GM12801 (cell line): ENCODE results near the gene NODAL.

Source experiments
- TF ChIP-seq, protein P1 (sequence below): IDR thresholded peaks from one replicate; pipeline ENCODE4 v1.5.1; 2011; ENCODE audit warnings: control low read depth; ENCODE audit not compliant: insufficient read length; ENCODE audit errors: extremely low read depth

NODAL gene

GRCh38 chr10:70459774-70460490 is 18.5 kb upstream of the NODAL start:
- TF ChIP-seq, protein P1, sequence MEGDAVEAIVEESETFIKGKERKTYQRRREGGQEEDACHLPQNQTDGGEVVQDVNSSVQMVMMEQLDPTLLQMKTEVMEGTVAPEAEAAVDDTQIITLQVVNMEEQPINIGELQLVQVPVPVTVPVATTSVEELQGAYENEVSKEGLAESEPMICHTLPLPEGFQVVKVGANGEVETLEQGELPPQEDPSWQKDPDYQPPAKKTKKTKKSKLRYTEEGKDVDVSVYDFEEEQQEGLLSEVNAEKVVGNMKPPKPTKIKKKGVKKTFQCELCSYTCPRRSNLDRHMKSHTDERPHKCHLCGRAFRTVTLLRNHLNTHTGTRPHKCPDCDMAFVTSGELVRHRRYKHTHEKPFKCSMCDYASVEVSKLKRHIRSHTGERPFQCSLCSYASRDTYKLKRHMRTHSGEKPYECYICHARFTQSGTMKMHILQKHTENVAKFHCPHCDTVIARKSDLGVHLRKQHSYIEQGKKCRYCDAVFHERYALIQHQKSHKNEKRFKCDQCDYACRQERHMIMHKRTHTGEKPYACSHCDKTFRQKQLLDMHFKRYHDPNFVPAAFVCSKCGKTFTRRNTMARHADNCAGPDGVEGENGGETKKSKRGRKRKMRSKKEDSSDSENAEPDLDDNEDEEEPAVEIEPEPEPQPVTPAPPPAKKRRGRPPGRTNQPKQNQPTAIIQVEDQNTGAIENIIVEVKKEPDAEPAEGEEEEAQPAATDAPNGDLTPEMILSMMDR, result no peak

DNA sequence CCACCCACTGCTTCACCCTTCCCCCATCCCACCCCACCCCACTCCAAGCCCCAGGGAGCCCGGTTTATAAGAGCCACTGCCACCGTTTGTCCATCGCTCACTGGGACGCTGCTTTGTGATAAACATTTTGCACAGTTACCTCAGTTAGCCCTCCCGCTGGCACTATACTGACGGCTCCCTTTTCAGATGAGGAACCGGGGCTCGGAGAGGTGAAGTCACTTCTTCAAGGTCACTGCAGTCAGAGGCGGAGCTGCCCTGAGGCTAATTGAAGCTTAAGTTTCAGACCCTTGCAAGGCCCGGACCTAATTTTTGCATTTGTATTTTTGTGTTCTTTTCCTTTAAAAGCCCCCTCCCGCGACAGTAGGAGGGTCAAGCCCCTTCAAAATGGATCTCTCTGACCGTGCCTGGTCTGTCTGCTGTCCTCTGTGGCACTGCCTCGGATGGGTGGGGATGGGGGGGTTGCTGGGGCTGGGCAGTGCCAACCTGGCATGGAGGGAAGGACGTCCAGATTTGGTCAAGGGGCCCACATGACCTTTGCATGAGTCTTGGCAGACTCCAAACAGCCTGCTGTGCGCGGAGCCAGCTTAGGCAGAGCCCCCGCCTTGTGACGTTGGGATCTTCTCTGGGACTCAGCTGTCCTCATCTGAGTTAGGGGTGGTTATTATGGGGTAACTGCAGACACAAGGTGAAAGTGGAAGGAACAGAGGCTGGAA is 17.7 kb upstream of the NODAL start:
- TF ChIP-seq, protein P1, result no peak

DNA sequence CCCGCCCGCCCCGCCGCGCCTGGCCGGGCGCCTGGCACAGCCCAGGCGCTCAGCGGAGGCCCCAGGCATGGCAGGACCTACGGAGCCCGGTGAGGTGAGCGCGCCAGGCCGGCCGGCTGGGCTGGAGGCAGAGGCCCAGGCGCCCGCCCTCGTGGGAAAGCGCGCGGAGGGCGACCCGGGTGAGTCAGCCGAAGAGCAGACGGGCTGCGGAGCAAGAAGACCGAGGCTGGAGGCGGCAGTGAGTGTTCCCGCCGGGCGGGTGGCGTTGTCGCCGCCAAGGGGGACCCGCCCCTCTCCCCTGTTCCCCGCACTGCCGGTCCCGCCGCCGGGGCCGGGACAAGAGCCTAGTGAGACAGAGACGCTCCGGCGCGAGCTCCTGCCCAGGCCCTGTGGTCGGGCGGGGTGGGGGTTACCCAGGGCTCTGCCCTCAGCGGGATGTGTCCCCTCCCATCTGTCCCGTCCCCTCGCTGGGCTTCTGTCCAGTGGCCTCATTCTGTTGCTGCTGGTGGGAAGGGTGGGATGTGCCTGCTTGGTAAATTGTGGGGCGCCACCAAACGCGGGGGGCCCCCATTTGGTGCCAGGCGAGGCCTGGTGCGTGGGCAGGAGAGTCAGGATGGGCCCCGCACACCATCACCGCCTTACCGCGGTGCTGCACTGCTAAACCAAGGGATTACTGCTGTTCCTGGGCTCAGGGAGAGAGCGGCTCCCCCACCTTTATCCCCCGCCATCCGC is 17.0 kb upstream of the NODAL start:
- TF ChIP-seq, protein P1, result no peak

DNA sequence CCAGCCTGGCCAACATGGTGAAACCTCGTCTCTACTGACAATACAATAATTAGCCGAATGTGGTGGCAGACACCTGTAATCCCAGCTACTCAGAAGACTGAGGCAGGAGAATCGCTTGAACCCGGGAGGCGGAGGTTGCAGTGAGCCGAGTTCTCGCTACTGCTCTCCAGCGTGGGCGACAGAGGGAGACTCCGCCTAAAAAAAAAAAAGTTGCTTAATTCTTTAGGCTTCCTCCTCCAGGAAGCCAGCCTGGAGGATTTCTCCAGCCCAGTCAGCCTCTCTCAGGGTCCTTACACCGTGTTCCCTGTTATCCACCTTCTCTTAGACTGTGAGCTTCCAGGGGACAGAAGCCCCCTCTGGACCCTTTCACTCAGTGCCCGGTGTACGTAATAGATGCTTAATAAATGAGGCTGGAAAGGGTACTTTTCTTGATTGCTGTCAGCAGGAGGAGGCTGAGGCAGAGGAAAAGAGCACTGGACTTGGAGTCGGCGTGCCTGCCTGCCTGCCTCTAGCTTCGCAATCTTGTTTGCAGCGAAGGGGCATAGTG is 16.4 kb upstream of the NODAL start:
- TF ChIP-seq, protein P1, result no peak

- TF ChIP-seq, protein P1, result no peak
These were observed 14.7 kb upstream of the NODAL start for GRCh38 chr10:70456164-70456563.

DNA sequence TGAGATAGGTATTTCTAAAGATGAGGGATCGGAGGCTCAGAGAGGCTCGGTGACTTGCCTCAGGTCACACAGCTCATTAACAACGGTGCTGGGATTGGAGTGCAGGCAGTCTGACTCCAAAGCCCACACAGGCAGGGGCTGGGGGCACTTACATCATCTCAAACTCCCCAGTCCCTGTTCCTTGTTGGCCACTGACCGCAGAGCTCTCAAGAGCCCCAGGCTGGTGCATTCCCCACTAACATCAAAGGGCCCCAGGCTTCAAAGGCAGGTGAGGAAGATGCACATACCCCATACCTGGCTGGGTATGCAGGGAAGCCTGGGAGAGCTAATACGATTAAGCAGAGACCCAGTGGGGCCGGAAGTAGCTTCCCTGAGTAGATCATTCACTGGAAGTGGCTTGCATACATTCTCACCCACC is 13.7 kb upstream of the NODAL start:
- TF ChIP-seq, protein P1, result no peak

- TF ChIP-seq, protein P1, result no peak
These were observed 6.8 kb upstream of the NODAL start for GRCh38 chr10:70448236-70448635.
